Measurements from ENCODE around the gene JAK1. TPM values are rescaled to one million over a fixed set of nuclear protein-coding genes. Genes with fewer than 3 reads are reported as not detected.
A peak's percentile ranks its signal among the peaks of the same experiment; 100 is the strongest.
"Not testable (repeated sequence)": the region's sequence is repeated elsewhere in the genome, so short reads cannot be mapped to it uniquely, and the experiment has no call there.

Gene JAK1
- total RNA-seq, 2 donors from 2014 or later: 83.7 to 98.7 TPM

DNA sequence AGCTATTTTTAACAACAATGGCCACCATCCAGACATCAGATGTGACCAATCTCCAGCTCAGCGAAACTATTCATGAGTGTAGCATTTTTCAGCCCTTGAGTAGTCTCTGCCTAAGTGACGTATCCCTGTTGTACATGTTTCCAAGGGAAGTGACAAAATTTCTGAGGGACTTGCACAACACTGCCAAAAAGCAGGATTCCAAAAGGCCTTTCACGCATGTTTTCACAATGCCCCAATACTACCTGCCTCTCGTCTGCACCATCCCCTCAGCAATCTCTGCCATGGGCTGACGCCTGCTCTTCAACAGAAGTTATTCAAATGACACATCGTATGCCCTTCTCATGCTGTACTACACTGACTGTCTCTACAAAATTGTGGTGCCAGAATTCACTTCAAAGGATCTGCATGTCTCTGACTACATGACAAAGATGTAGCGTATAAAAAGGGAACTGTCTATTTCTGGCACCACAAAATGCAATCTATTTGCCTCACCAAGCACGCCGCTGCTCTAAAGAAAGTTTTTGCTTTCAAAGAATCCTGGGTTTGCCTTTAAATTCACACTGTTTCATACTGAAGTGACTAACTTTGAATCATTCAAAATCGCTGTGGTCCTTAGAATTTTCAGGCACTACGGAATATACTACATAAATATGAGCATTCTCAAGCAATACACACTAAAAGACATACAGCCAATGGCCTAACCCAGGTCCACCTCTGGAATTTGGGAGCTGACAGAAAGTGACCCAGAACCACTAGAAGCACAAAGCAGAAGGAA is 32.9 kb downstream of the JAK1 start:
- ATAC-seq (peak; percentile 84 to 88), DNase-seq (no peak)
- intact Hi-C loops (cut with DNase I): no loop called here

DNA sequence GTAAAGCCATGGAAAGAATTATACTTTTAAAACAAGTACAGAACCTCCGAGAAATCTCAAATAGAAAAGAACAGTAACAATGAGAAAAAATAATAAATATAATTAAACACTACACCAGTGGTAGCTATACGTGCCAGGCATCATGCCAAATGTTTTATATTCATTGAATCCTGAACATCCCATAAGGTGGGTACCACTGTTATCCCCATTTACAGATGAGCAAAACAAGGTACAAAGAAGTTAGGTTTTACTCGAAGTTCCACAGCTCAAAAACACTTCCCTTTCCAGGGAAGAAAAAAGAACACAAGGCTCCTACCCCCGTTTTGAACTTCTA is 33.4 kb downstream of the JAK1 start:
- DNase-seq (no peak), ATAC-seq (no peak)
- intact Hi-C loops (cut with DNase I): no loop called here

- intact Hi-C loops (cut with DNase I); ATAC-seq; DNase-seq: not testable (repeated sequence)
Observed at GRCh38 chr1:64930640-64931039, 35.7 kb downstream of the JAK1 start.

DNA sequence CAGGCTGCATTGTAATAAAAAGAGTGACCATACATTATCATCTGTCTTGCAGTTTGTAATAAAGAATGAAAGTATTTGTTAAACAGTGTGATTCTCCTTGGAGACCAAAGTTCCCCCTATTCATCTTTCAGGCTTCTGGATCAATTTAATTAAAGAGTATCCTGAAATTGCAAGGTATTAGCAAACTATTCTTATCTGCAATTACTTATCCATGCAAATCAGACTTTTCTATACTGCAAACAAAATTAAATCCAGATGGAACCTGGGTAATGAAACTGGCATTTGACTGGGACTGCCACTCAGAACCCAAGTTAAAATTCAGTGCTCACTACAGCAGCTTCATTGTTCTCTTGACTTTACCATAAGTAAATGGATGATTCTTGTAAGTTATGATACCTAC is 37.1 kb downstream of the JAK1 start:
- DNase-seq: no peak
- intact Hi-C loops (cut with DNase I): no loop called here
- ATAC-seq: no peak

DNA sequence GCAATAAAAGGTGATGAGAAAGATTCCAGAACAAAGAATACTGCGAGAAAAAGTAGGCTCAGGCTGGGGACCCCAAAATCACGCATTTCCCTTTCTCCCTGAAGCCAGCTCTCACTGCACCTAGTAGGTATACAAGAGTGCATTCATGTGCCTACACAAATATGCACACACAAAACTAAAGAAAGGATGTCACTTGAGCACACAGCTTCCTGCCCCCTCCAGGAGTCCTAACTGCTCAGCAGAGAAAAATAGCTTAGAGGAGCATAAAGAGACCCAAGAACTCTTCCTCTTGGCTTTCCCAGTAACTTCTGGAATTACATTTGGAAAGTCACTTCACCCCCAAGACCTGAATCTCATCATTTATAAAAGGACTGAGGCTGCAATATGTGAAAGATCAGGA is 38.0 kb downstream of the JAK1 start:
- ATAC-seq (no peak), DNase-seq (no peak)
- intact Hi-C loops (cut with DNase I): no loop called here

DNA sequence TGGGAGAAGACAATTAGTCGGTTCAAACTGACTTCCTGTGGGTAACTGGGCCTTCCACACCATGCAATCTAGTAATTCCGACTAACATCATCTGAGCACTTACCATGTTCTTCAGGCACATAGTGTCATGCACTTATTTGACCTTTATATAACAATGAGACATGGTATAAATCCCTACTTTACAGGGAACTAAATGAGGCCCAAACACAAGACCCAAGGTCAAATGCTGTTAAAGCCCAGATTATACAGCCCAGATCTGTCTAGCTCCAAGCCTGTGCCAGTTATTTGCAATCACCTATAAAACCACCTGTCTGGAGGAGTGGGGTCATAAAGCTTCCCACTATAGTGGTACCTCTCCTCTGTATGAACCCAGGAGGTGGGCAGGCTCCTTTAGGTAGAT is 40.8 kb downstream of the JAK1 start:
- no peak for ATAC-seq
- no peak for DNase-seq
- intact Hi-C loops (cut with DNase I): no loop called here

DNA sequence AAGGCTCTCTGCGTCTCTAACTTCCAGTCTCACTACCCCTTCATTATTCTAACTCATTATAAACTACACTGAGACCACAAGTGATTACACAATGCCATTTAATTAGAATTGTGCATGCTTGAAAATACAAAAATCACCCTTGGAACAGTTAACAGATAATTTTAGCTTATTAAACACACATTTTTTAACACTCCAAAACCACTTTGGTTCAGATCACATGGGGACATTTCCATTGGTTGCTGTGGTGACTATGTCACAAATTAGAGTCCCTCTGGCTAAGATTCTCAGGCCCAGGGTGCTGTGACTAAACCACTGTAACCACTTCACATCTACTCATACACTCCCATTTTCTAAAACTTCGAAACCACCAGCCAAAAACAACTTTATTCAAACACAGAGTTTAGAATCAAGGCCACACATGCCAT is 43.0 kb downstream of the JAK1 start:
- intact Hi-C loops (cut with DNase I): no loop called here
- no peak for ATAC-seq
- no peak for DNase-seq

GRCh38 chr1:64922336-64922735 is 44.0 kb downstream of the JAK1 start:
- intact Hi-C loops (cut with DNase I): no loop called here

GRCh38 chr1:64921771-64922170 is 44.6 kb downstream of the JAK1 start:
- no peak for ATAC-seq

More at GRCh38 chr1:64922336-64922735, 44.0 kb downstream of the JAK1 start:
- DNase-seq: no peak
- no peak for ATAC-seq

DNA sequence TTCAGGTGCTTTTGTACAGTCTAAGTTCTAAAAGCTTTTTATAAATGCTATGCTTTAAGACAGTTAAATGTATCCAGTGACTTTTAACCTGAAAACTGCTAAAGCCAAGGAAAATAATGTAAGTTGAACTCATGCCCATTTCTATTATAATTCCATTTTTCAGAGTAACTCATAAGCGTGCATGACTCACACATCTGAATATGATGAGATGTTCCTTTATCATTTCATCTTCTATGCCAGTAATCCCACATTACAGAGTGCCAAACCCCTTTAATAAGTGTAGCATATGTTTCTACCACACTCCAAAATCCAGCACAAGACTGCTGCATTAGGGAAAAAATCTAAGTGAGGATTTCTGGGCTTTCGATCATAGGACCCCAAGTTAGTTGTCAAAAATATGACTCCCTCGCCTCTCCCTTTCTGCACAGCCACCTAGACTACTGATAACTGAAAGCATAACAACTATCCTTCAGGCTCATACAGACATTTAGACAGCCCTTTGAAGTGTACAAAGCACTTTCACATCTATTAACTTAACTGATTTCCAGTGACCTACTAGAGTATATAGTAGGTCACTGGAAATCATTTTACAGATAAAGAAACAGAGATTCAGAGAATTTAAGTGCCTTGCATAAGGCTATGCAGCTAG is 45.3 kb downstream of the JAK1 start:
- intact Hi-C loops (cut with DNase I): no loop called here
- peak in 1 of 2 donors; percentile 52 for ATAC-seq
- DNase-seq: no peak

More at GRCh38 chr1:64921771-64922170, 44.6 kb downstream of the JAK1 start:
- DNase-seq: no peak
- intact Hi-C loops (cut with DNase I): no loop called here

GRCh38 chr1:64919120-64919519 is 47.2 kb downstream of the JAK1 start:
- ATAC-seq; DNase-seq; intact Hi-C loops (cut with DNase I): not testable (repeated sequence)

- ATAC-seq: no peak
- intact Hi-C loops (cut with DNase I): no loop called here
- no peak for DNase-seq
Observed at GRCh38 chr1:64917907-64918306, 48.4 kb downstream of the JAK1 start.

- DNase-seq (peak; percentile 80), ATAC-seq (peak; percentile 87 to 91)
- intact Hi-C loops (cut with DNase I): no loop called here
Observed at GRCh38 chr1:64917328-64917861, 49.0 kb downstream of the JAK1 start.

DNA sequence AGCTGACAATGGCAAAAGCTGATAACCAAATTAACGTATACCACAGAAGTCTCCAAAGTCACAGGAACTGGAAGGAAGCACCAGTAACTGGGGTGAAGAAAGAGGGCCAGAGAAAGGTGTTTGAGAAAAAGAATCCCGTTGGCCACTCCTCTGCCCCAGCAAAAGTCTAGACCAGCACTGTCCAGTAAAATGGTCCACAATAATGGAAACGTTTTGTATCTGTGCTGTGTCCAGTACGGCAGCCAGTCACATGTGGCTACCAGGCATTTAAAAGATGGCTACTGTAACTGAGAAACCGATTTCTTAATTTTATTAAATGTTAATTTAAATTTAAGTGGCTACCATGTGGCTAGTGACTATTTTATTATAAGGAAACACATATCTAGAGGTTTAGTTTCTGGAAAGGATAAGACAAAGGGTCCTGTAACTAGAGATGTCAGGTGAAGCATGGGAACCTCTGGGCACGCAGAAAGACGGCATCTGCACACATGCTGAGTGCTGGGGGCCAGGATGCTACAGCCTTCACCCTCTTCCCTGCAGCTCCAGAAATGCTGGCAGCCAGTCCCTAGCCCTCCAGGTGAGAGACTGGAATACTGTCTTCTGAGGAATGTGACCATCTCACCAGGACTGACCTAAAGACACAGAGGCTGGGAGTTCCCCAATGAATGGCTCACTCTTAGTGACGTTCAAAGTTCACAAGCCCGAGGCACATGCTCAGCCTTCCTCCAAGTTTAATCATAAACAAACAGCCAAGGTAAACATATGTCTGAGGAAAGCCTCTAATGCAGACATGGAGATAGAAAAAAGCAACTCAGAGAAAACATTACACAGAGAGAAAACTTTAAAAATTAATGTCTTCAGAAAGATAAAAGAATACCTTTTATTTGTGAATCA is 50.7 kb downstream of the JAK1 start:
- no peak for DNase-seq
- intact Hi-C loops (cut with DNase I): no loop called here
- peak in 1 of 2 donors; percentile 9 for ATAC-seq

- intact Hi-C loops (cut with DNase I): no loop called here
- DNase-seq: no peak
- ATAC-seq: no peak
Observed at GRCh38 chr1:64913361-64914015, 52.9 kb downstream of the JAK1 start.

GRCh38 chr1:64912191-64912590 is 54.2 kb downstream of the JAK1 start:
- no peak for ATAC-seq
- DNase-seq: no peak
- intact Hi-C loops (cut with DNase I): no loop called here

- intact Hi-C loops (cut with DNase I): no loop called here
- no peak for ATAC-seq
Observed at GRCh38 chr1:64911326-64911725, 55.0 kb downstream of the JAK1 start.

GRCh38 chr1:64909031-64909430 is 57.3 kb downstream of the JAK1 start:
- intact Hi-C loops (cut with DNase I): no loop called here
- ATAC-seq (peak in 1 of 2 donors; percentile 37), DNase-seq (no peak)

More at GRCh38 chr1:64911326-64911725, 55.0 kb downstream of the JAK1 start:
- no peak for DNase-seq

GRCh38 chr1:64908575-64908974 is 57.8 kb downstream of the JAK1 start:
- intact Hi-C loops (cut with DNase I): no loop called here
- ATAC-seq (no peak), DNase-seq (no peak)

All from left cardiac atrium (tissue), 4 donors.